ENCODE data around the gene ULBP3.

- no peak for TF ChIP-seq CTCF (conservative IDR thresholded peaks at IDR 0.05; ENCODE audit: low read depth, low read length)
- TF ChIP-seq RAD21 (IDR thresholded peaks at IDR 0.05; ENCODE audit: low read length) = no peak
- no peak for TF ChIP-seq MAZ (IDR thresholded peaks at IDR 0.05; ENCODE audit: borderline replicate concordance, low read depth, low read length)
- no peak for TF ChIP-seq ELK1 (IDR thresholded peaks at IDR 0.05; ENCODE audit: borderline replicate concordance, low read depth, low read length)
- no peak for TF ChIP-seq CEBPB (IDR thresholded peaks at IDR 0.05; ENCODE audit: low read depth, low read length)
- no peak for TF ChIP-seq RFX5 (IDR thresholded peaks at IDR 0.05; ENCODE audit: low read depth, low read length)
- no peak for TF ChIP-seq POLR2A (IDR thresholded peaks at IDR 0.05; ENCODE audit: low read depth, low read length)
- TF ChIP-seq SMC3 (IDR thresholded peaks at IDR 0.05; ENCODE audit: low read depth, low read length) = no peak
- TF ChIP-seq MXI1 (IDR thresholded peaks at IDR 0.05; ENCODE audit: borderline replicate concordance, low read depth, low read length) = no peak
- TF ChIP-seq RCOR1 (IDR thresholded peaks at IDR 0.05; ENCODE audit: insufficient replicate concordance, low read length) = no peak
- TF ChIP-seq BHLHE40 (IDR thresholded peaks at IDR 0.05; ENCODE audit: low read depth, low read length) = no peak
These were observed 15.5 kb upstream of the ULBP3 start for GRCh38 chr6:150084426-150084825.
